HG03354 (cell line): ENCODE results near the gene CD93.

Experiments
- ATAC-seq: cut with Tn5 transposase; IDR thresholded peaks from one replicate; pipeline ENCODE4 v1.9.1; 2021; ENCODE audit warnings: mild to moderate bottlenecking; ENCODE audit not compliant: unreplicated experiment, poor library complexity, severe bottlenecking

Gene CD93

DNA sequence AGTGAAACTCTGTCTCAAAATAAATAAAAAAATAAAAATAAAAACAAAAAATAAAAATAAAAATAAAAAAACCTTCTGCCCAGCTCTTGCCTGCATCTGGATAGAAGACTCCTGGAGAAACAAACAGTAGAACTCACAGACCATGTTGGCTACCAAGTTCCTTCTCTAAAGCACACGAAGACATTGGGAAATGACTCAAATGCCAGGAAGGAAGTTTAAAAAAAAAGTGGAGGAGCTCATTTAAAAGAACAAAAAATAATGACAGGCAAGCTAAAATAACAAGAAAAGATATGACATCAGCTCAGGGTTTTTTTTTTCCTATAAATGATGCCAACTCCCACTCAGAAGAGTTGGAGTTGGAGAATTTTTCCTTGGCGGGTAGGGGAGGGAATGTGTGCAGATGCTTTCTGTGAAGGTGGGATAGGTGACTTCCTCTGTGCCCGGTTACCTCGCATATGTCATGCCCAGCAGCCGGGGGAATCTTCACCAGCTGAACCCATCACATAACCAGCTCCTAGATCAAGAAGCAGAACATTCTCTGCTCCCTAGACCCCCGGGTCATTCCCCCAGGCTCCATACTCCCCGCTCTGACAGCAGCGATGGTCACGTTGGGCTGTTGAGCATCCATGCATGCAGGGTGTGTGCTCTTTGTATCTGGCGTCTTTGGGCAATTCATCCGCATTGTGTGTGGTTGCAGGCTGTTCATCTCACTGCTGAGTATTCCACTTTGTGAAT, 17.3 kb upstream of the CD93 start:
- ATAC-seq: no peak

DNA sequence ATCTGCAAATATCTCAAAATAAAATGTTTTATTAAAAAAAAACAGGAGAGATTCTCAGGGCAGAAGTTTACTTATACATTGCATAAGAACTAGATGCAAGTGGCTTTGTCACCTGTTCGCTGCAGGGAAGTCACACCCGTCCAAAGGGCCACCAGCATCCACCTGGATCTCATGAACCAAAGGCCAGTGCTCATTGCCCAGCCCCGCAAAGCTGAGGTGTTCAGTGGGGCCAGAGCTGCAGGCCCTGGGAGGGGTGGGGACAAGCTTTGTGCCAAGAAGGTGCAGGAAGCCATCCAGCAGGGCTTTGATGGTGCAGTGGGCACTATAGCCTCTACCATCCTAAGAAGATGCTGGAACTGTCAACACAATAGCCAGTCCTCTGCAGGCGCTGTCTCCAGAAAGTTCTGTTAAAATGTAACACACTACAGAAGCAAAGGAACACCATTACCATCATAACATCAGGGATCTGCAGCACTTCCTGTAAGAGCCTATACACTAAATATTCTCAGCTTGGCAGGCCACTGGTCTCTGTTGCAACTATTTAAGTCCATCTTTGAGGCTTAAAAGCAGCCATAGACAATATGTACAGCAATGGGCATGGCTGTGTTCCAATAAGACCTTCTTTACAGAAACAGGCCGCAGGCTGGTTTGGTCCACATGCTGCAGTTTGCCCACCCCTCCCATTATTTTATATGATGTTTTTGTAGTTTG, 15.7 kb upstream of the CD93 start:
- no peak for ATAC-seq

DNA sequence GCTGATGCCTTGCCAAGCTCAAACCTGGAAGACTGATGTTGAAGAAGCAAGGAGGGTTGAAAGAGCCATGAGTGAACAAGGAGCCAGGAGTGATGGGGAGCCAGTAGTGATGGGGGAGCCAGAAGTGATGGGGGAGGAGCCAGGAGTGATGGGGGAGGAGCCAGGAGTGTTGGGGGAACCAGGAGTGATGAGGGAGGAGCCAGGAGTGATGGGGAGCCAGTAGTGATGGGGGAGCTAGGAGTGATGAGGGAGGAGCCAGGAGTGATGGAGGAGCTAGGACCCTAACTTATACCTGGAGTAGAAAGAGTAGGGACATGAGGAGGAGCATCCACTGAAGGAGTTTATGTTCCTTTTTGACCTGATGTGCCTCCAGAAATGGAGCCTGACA, 14.6 kb upstream of the CD93 start:
- ATAC-seq: no peak

DNA sequence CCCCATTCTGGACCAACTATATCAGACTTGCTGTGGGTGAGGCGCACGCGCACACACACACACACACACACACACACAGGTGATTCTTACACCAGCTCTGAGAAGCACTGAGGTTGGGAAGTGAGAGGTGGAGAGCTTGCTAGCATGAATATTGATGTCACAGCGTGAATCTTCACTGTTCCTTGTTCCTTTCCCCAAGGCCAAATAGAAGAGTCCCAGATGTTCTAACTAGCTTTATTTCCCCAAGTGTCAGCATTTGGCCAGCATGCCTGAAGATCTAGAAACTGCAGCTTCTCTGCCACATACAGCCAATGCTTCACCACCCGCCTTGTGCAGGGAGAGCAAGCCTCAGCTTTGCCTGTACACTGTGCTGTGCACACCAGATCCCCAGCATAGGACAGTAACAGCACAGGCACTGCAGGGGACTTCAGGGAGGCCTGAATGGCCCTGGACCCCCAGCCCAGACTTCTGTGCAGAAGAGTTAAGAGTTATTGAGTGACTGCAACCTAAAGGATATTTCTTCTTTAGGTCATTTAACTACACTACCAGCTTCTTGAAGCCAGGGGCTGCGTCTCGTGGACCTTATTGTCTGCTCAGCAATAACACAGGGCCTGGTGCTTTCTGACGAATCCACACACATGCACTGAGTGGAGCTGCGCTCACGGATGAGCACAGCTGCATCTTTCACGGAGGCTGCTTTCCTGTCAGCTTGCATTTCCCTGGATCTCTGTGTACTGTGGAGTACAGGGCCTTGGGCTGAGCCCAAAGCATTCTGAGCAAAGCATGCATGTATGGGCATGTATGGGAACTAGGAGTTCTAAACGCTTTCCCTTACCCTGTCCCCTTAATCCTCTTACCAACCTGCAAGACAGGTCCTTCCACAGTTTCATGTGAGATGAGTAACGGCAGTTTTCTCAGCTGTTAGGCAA, 13.9 kb upstream of the CD93 start:
- ATAC-seq: no peak

DNA sequence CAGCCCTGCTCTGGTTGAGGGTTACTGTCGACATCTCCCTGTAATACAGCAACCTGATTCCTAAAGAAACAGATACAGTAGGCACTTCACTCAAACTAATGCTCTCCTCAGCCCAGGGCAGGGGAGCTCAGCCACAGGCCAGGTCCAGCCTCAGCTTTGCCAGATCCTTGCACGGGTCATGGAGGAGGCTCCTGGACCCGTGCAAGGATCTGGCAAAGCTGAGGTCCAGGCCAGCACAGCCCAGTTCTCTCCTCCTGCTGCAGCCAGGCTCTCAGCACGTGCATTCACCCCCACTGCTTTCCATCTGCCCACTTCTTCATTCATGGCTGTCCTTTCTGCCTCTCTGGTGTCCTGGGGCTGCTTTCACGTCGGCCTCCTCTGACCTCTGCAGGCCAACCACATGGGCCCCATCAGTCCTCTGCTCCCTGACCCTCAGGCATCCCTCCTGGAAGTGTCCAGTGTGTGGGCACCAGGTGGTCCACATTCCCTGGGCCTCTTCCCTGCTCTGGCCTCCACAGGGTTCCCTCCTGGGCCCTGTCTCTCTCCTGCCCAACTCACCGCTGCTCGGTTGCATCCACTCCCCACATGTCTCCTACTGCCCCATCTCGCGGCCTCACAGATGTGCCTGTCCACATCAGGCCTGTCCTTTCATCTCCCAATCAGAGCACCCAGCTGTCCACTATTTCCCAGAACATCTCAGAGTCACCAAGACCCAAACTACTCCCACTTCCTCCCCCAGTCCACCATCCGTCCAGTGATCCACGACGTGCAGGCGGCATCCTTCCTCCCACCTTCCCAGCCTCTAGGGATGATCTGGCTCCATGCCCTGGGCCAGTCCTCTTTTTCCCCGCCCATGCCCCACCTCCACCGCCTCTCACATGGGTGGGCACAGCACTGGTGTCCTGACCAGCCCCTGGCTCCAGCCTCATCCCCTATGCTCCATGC, 11.8 kb upstream of the CD93 start:
- ATAC-seq: no peak

DNA sequence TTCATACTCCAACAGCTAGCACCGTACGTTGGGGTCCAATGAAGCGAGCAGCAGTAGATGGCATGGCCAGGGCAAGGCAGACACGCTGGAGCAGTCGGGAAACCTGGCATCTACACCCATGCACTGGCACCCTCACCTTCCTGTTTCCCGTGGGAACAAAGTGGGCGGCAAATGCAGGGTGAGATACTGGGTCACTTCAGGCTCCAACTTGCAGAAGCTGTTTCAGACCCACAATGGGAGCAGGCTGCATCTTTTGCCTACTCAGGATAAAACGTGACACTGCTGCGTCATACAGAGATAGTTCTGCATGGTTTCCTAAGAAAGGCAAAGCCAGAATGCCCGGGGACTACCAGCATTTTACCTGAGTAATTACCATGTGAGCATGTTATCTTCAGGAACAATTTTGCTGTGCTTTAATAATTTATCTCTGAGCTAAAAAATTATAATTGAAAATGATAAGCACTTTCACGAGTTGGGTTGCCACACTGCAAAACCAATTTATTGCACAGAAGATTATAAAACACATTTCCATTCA, 10.9 kb upstream of the CD93 start:
- no peak for ATAC-seq

DNA sequence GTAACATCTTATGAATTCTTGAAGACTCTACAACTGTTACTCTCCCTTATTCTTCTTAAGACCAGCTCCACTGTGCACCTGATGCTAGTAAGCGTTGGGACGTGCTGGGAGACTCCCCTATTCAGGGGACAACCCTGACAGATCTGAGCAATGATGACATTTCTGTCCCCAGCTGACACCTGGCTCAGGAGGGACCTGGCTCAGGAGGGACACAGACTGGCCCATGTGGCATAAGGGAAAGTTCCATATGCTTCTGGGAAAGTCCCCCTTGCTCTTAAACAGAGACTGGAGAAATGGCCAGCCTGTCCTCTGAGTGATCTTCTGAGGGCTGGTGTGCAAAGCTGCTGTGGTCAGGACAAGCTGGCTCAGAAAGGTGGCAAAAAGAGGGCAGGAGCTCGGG, 10.0 kb upstream of the CD93 start:
- ATAC-seq: no peak

DNA sequence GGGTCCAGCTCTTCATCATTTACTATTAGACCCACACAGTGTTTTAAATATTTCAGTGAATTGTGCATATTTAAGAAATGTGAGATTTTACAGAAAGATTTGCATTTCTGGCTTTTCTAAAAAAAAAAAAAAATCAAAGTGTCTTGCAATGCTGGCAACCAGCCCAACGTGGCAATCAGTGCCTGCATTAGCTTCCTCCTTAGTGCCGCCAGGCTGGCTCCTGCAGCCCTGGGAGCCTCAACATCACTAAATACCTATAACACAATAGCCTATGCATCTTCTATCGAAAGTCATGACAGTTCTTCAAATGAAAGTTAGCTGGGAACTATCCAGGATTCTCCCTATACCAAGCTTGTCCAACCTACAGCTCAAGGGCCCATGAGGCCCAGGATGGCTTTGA, 9.4 kb upstream of the CD93 start:
- no peak for ATAC-seq

DNA sequence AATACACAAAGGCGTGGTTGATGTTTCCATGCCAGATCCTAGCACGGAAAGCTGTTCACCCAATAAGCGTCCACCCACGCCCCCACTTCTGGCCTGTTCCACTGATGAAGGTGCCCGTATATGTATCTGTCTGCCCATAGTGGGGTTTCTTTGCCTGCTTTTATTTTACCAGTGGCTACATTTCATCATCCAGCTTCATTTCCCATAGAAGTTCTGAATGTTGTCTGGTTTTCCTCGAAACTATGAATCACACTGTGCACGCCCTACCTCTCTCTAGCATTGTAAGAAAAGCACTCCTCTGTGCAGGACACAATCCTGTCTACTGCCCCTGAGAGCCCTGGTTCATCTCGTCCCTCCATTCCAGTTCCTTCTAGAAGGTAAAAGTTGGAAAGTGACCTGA, 8.8 kb upstream of the CD93 start:
- no peak for ATAC-seq

DNA sequence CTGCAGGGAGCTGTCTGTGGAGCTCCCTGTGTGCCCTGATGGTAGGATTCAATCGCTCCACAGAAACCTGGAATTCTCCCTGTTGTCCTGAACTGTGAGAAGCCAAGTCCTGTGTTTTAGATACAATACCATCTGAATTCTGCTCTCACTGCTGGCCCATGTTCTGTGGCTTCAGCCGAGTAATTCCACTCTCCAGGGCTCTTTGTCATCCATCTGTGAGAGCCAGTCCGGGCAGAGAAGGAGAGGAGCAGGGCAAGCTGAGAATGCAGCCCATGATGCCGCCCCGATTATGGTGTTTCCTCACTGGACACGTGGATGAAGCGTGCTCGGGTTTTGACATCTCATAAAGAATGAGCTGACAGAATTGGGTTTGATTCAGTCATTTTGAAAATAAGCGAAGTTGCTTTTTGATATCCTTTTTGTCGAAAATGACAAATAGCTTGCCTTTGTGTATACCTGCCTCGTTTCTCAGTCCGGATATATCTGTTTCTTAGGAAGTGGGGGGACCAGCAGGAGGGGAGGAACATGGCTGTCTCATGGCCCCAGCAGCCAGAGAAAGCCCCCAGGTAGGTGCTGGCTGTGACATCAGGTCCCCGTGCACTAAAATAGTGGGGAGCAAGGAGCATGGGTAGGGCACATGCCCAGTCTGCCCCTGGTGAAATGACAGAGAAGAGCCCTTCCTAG, 8.2 kb upstream of the CD93 start:
- no peak for ATAC-seq

DNA sequence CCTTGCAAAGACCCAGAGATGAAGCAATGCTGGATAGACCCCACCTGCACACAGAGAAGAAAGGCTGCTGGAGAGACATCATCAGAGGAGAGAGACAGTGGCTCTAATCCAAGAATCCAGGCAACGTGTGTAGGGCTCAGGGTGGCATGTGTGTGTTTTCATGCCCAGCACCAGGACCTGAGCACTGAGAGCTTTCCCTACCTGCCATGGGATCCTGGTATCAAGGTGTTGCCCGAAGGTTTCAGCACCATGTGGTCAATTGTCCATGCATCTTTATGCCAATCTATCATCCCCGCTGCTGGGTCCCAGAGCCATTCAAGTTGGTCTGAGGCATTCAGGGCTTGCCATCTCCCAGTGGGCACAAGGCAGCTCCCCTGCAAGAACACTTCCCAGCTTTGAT, 7.5 kb upstream of the CD93 start:
- no peak for ATAC-seq

DNA sequence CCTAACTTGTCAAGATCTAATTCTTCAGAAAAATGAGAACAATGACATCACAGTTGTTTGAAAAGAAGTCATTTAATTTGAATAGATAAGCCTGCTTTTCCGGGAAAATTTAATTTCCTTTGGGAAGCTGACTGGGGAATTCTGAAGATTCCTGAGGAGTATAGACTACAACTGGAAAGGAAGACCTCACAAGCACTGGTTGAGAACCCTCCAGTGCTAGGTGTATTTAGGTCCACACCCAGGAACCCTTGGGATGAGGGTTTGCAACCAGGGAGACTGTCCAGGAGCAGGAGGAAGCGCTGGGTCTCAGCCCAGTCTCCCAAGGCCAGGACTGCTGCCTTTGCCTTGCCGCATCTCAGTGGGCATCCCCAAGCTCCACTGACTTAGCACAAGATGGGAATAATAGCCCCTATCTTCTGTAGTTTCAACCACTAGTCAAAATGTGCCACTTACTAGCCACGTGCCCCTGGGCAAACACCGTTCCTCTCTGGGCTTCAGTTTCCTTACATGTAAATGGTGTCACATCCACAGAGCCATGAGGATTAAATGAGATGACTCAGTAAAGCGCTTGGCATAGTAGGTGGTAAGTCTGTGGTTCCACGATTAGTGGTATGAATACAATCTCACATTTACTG, 6.9 kb upstream of the CD93 start:
- ATAC-seq: no peak

DNA sequence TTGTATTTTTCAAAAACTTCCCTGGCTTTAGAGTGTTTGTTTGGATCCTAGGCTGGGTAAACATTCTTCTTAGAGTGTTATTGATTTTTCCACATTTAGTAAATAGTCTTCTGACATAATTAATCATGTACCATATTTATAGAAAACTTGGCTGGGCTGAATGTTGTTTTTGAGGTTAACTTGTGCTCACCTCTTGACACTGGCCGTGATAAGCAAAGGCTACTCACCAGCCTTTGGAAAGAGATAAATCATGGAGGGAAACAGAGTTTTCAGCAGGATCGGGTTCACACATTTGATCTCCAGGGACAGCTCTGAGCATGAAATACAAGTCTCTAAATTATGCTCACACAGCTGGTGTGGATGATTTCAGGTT, 6.2 kb upstream of the CD93 start:
- ATAC-seq: no peak

DNA sequence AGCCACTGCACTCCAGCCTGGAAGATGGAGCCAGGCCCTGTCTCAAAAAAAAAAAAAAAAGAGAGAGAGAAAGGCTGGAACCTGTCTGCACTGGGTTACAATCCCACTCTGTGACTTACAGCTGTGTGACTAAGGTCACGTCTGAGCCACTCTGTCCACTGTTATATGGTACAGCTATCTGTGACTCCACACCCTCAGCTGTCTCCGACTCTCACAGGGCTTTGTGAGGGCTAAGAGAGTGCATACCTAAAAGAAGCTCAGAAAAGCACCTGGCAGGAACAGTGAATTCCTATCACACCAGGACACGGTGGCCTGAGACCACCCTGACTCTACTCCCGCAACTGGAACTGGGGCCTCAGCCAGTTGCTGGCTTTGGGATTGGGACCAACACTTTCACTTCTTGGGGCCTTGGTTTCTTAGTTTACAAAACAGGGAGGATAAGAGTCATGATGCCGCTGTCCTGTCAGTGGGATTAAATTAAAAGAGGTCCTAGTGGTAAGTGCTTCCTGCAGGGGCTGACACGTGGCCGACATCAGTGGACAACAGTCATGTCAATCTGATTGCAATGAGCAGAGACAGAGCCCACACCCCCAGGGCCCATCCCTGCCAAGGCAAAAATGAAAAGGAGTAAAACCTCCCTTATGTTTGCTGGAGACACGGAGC, 5.7 kb upstream of the CD93 start:
- ATAC-seq: no peak

DNA sequence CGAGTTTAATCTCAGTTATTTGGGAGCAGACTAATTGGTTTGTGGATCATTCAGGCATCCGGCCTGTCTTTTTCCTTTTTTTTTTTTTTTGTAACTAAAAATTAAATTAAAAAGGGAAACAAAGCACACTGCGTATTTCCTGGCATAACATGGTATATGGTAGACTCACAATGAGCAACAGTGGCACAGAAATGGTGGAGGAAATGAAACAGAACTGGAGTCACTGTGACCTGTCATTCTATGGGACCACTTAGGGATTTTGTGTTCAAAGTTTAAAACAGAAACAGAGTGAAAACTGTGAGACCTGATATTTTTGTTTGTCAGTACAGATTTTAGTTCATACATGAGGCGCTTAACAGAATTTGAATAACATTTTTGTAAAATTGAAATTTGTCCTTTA, 4.8 kb upstream of the CD93 start:
- ATAC-seq: no peak

DNA sequence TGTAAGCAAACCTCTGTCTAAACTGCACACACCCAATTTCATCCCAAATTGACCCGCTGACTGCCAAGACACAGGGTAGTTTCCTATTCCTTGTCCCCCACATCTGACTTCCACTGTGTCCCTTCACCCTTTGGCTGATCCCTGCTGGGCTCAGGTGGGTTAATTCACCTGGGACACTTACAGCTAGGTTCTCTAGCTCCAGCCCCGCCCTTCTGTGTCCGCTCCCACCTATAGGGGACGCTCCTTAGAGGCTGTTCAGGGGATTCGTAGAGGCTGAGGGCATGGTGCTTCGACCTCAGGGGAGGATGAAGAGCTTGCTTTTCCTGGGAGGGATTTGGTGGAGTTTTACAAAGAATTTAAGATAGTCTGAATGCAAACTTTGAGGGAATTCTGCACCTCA, 4.0 kb upstream of the CD93 start:
- no peak for ATAC-seq

DNA sequence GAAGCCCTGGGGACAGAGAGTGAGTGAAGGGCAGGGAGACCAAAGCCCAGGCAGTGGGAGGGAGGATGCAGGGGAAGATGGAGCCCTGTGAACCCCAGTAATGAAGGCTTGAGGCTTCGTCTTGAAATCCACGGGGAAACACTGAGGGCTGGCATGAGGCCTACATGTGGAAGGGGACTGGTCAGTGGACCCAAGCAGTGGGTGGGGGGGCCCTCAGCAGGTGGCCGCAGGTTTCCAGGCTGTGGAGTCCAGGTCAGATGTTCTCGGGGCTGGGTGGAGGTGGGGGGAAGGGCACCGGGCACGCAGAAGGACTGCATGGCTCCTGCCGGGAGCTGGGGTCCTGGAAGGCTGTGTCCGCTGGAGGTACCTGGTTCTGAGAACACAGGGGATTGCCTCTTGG, 2.7 kb upstream of the CD93 start:
- ATAC-seq: no peak
